Right forelimb (tissue), 1 donor: ENCODE results near the gene SPG21.

Experiments used
- DNase-seq: peaks from one replicate; pipeline ENCODE4 v3.0.0-alpha.2; 2018

The SPG21 gene

DNA sequence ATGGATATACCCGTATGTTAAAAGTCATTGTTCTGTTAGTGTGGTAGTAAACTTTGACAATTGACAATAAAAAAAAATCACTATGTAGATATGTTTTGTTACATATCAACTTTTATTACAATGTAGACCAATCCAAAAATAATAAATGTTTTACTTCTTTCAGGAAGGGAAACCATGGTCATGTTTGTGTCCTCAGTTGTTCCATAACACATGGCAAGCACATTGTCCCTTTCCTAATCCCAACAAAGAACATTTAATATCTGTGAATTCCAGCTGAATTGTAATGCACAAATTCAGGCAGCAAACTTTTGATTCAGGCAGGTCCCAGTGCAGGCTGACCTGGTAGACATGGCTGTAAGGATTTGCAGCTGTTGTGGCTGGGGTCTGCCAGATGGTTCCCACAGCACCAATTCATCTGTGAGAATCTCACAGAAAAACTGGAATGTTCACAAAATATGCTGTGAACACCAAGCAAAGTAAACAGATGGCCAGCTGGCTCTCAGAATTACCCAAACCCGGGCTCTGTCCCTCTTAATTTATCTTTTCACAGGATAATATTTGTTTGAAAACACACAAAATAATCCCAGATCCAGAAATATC lies 1.9 kb upstream of the SPG21 start:
- peak; percentile 70 for DNase-seq

DNA sequence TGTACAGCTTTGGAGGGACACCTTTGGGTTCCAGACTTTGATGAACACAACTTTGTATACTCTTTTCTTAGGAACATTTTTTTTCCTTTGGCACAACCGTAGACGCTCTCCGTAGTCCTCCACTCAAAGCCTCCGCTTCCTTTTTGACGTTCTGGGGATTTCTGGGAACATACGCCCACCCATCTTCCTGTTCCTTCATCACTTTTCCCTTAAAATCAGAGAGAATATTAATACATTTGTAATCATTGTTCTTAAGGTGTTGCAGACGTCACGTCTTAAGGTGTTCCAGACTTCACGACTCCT lies 405 bp upstream of the SPG21 start:
- no peak for DNase-seq

DNA sequence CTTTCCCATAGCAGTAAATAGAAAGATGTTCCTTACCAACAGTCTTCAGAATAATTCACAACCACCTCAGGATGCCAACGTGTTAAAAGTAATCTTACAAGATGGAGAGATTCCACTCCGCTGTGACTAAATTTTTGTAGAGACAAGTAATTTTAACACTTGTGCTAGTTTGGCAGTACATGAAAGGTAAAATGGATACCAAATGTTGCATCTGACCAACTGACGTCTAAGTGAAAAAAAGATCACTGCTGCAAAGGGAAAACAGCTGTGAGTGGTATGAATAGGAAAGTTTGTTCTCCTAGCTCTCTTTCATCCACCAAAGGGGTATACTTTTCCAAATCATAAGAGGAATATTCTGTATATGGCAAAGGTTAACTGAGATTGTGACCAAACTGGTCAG lies 2.6 kb downstream of the SPG21 start:
- no peak for DNase-seq

DNA sequence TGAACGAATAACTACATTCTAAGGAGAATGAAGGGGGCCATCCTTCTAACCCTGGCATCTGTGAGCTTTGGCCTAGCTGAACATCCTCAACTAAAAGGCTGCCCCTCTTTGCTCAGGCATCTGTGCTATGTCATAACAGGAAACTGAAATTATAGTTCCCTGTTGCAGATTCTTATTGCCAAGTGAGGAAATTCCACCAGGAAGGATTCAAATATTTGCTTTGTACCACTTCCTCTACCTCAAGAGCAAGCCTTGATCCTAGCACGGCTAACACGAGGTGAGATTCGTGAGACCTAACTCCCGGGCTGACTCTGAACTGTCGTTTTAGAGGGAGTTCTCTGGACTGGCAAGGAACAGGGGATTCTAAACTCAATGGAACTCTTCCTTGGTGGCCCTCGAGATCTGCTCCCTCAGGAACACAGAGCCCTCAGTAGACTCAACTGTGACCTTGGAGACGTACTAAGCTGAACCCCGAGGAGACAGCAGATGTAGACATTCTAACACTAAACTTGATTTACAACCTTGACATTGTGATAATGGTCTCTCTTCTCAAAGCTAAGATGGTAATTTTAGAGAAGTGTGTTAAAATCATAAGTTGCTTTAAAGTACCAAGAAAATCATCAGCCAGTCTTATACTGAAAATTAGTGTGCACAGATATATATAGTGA lies 4.2 kb downstream of the SPG21 start:
- DNase-seq = no peak

DNA sequence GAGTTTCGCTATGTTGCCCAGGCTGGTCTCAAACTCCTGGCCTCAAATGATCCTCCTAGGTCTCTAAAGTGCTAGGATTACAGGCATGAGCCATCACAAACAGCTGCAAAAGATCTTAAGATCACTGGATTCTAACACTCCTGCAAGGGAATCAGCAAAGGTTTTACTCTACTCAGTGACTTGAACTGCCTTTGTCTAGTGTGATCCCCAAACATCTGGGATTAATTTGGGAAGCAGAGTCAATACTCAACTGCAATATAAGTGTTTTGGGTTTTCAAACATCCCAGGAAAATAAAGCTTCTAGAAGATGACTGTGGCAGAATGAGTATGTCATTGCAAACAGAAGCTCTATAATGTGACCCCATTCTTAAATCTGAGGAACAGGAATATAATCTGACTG lies 7.2 kb downstream of the SPG21 start:
- DNase-seq = no peak

DNA sequence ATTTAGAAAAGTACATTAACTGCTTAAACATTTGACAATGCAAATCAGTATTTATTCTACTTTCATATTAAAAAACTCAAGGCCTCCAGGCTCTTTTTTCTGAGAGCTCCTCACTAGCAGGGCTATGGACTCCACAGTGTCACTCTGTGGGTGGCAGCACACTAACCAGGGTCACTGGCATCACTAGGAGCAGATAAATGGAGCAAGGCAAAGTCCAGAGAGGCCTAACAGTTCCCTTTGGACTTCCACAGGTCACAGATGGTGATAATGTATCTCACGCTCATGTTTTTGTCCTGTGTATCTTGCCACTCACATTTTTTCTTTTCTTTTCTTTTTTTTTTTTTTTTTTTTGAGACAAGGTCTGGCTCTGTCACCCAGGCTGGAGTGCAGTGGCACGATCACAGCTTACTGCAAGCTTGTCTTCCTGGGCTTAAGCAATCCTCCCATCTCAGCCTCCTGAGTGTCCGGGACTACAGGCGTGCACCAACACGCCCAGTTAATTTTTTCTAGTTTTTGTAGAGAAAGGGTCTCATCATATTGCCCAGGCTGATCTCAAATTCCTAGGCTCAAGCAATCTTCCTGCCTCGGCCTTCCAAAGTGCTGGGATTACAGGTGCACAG lies 7.8 kb downstream of the SPG21 start:
- no peak for DNase-seq

DNA sequence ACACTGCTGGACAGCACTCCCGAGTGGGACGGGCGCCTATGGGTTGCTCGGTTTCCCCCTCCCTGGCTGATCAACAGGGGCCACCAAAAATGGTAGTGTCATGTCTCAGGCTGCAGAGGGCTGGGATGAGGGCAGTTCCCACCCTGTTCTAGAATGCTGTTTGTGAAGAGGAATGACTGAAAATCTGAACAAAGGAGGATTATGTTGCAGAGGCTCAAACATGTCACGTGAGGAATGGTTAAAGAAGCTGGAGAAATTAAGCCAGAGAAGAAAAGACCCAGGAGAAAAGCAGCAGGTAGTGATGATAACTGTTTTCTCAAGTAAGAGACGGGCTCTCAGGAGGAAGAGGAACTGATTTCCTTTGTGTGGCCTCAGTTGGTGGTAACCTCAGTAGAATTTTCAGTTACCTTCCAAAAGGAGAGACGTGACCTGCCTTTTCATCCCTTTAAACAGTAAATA lies 10.4 kb downstream of the SPG21 start:
- DNase-seq = no peak

DNA sequence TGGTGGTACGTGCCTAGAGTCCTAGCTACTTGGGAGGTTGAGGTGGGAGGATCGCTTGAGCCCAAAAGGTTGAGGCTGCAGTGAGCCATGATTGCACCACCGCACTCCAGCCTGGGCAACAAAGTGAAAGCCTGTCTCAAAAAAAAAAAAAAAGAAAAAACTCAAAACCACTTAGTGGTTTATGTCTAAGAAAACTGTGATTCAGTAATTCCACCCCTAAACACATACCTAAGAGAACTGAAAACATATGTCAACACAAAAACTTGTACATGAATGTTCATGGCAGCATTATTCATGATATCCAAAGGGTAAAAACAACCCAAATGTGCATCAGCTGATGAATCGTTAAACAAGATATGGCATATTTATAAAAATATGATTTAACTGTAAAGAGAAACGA lies 14.3 kb downstream of the SPG21 start:
- no peak for DNase-seq

DNA sequence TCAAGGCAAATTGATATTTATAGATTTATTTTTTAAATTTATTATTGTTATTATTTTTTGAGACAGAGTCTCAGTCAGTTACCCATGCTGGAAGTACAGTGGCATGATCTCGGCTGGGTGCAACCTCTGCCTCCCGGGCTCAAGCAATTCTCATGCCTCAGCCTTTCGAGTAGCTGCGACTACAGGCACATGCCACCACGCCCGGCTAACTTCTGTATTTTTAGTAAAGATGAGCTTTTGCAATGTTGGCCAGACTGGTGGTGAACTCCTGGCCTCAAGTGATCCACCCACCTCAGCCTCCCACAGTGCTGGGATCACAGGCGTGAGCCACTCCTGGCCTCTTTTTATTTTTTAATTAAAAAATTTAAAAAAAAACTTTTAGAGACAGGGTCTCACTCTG lies 19.0 kb downstream of the SPG21 start:
- no peak for DNase-seq

DNA sequence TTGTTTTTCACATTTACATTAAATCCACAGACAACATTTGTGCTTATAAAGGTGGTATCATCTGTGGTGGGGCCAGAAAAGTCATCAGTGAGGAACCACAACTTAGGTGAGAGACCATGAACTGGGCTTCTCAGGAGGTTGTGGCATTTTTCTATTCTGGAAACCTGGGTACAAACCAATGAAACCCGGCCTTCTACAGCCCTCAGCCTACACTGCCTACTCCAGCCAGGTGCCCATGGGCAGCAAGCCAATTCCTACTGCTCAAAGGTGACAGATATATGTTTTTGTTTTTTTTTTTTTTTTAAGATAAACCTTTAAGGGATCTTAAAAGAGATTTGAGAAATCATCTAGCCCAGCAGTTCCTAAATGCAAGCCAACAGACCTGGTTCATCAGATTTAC lies 20.3 kb downstream of the SPG21 start:
- DNase-seq = no peak

DNA sequence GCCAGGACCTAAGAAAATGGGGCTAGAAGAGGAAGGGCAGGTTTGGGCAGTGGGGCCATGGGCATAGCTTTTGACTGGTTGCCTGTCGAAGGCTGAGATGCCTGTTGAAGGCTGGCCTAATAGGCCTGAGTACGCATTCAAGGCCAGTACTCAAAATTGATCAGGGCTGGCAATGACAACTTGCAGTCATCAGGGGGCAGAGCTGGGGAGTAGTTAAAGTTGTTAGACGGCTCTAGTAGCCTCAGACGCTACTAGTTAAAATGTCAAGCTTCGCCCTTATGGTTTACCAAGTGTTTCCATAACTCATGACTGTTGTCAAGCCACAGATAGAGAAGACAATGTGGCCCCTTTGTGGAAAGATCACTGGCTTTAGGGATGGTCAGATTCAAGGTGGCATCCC lies 28.7 kb downstream of the SPG21 start:
- no peak for DNase-seq

DNA sequence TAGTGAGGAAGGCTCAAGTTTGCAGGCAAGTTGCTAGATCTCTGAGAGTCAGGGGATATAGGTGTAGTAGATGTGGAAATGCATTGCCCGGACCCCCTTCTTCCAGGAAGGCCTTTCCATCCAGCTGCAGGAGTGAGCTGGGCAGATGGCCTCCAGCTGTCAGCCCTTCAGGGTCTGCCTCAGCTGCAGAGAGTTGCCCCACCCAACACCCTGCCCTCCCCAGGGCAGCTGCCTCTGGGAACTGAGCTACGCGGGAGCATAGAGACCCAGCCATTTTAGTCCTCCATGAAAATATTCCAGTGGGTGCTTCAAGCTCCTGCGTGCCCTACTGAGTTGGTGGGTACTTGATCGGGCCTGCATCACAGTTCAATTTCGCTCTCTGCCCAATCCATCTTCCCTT lies 29.6 kb downstream of the SPG21 start:
- no peak for DNase-seq

DNA sequence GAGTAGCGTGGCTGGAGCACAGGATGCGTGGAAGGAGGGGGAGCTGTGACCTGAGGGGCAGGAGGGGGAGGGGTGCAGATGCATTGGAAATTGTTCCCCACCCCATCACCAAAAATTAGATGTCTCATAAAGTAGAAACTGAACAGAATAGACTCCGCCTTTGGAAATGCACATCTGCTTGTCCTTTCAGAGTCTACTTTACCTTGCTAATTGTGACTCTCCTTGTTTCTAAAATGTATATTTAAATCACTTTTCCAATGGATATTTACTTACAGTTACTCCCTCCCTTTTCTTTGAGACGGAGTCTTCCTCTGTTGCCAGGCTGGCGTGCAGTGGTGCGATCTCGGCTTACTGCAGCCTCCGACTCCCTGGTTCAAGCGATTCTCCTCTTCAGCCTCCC lies 30.6 kb downstream of the SPG21 start:
- DNase-seq = no peak

DNA sequence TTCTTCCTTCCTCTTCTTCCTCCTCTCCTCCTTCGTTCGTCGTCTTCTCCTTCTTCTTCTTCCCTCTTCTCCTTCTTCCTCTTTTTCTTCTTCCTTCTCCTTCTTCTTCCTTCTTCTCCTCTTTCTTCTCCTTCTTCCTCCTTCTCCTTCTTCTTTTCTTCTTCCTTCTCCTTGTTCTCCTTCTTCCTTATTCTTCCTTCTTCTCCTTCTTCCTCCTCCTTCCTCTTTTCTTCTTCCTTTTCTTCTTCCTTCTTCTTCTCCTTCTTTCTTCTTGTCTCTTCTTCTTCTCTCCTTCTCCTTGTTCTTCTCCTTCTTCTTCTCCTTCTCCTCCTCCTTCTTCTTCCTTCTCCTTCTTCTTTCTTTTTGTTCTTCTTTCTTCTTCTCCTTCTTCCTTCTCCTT lies 35.3 kb downstream of the SPG21 start:
- DNase-seq = no peak

DNA sequence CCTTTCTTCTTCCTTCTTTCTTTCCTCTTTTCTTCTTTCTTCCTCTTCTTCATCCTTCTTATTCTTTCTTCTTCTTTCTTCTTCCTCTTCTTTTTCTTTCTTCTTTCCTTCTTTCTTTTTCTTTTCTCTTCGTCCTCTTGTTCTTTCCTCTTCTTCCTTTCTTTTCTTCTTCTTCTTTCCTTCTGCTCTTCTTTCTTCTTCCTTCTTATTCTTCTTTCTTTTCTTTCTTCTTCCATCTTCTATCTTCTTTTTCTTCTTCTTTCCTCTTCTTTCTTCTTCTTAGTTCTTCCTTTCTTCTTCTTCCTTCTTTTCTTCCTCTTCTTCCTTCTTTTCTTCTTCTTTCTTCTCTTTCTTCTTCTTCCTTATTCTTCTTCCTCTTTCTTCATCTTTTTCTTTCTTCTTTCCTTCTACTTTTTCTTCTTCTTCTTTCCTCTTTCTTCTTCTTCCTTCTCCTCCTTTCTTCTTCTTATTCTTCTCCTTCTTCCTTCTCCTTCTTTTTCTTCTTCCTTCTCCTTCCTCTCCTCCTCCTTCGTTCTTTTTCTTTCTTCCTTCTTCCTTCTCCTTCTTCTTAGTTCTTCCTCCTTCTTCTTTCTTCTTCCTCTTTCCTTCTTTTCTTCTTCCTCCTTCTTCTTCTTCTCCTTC lies 37.8 kb downstream of the SPG21 start:
- no peak for DNase-seq

DNA sequence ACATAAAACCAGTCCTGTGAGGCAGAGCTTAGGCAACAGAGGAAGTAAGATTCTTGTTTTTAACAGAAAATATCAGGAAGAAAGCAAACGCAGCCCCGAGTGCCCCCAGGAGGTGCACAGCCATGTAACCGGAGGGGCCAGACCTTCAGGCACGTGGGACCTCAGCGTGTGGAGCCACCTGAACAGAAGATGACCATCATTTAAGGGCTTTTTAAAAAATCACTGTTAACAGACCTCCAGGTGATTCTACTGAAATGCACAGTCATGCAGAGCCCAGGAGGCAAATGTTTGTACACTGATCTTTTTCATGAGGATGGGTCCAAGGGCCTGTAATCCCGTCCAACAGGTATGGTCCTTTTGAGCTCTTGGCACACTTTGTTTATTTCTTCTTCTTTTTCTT lies 38.8 kb downstream of the SPG21 start:
- DNase-seq = no peak

DNA sequence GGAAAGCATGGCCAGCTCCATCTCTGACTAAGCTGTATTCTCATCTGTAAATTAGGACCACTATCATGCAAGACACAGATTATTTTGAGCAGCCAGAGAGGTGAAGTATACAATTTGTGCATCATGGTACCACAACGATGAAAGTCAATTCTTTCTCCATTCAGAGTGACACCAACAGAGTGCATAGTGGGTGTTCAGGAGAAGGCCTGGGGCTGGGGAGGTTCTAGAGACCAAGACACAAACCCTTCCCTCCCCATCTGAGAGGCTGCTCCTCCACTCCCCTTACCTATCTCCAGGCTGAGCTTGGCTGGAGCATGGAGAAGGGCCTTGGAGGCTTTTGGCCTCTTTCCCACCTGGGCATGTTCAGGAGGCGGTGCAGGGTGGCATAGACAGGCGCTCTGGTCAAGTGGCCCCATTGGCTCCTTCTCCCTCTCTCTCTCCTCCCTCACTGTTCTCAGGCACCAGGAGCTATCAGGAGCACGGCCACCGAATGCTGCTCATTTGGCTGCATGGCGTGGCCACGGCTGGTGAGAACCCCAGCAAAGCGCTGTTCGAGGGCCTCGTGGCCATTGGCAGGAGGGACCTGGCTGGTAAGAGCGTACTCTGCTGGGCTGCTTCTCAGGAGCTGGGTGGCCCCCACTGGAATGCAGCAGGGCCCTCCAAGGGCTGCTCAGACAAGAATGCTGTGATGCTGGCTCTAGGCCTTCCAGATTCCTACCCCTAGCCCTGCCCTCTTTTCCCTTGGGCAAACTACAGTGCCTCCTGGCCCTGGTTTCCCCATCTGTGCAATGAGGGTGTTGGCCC lies 40.1 kb downstream of the SPG21 start:
- DNase-seq = no peak

DNA sequence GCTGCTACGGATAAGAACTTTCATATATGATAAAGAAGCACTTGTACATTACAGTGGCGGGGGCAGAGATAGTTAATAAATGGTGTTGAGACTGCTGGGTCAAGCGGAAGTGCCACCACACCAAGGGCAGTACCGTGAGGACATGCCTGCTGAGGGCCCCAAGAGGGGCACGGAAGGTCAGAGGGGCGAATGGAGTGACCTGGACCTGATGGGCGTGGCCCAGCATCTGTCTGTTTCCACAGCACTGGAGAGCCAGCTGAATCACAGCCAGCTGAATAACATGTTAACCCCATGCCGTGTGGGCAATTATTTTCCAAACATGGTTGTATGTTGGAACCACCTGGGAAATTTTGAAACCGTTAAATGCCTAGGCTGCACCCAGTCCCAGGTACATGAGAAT lies 40.8 kb downstream of the SPG21 start:
- no peak for DNase-seq

DNA sequence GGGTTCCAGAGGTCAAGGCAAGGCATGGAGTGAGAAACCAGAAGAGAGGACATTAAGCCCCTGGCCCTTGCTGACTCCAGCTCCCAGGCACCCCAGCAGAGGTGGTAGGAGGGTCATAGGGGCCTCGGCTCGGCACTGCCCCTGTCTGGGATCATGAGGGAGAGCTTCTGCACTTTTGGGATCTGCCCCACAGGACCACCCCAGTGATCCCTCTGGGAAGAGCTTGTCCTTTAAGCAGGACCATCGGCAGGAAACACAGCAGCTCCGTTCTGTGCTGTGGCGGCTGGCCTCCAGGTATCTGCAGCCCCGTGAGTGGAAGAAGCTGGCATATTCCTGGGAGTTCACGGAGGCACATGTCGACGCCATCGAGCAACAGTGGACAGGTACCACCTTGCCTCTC lies 42.5 kb downstream of the SPG21 start:
- DNase-seq = no peak

DNA sequence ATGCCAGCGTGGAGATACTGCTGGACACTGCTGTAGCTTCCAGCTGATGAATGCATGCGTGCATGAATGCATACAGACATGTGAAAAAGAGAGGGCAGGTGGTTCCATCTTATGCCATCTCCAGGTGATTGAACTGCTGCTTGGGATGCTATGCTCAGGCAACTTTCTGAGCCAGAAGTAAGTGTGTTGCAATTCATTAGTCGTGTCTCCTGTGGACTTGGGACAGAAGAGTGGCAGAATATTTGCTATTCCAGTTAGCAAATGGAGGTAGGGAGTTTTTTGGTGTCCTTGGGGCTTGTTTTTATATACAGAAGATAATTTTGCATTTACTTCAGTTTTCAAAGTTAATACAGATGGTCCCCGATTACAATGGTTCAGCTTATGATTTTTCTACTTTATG lies 44.8 kb downstream of the SPG21 start:
- no peak for DNase-seq

DNA sequence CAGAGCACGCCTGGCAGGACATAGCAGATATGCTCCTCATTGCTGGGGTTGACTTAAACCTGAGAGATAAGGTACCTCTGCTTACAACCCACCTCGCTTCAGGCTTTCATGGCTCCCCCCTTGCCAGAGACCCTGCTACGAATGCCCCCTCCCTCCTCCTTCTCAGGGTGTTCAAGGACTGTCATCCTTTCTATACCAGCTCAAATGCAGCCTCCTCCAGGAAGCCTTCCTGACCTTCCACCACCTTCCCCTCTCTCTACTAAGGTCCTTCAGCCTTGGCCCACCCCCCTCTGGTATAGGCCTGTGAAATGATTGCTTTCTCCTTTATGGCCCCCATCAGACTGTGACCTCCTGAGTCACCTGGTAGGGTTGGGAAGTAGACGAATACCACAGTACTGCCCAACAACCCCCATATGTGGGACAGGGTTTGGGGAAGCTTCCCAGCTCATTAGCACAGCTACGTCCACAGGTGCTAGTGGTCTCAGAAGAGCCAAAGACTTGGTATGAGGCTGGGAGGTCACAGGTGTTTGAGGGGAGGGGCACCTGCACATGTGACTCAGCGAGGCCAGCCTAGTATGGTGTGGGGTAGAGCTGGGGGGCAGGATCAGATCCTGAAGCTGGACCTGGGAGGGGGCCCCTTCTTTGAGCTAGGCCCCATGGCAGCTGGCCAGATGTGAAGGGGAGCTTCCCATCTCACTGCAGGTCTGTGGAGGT lies 46.0 kb downstream of the SPG21 start:
- DNase-seq = no peak

DNA sequence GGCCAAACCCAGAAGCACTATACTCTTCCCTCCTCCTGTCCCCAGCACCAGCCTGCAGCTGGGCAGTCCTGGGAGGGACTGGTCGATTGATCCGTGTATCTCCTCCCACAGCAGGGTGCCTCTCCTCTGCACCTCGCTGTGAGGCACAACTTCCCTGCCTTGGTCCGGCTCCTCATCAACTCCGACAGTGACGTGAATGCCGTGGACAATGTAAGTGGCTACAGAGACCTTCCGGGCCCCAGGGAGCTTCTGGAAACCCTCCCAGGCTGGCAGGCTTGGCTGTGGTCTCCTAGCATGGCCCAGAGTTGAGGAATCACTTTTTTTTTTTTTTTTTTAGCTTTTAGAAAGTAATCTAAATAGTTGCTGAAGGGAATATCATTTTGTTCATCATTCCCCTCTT lies 47.4 kb downstream of the SPG21 start:
- no peak for DNase-seq

DNA sequence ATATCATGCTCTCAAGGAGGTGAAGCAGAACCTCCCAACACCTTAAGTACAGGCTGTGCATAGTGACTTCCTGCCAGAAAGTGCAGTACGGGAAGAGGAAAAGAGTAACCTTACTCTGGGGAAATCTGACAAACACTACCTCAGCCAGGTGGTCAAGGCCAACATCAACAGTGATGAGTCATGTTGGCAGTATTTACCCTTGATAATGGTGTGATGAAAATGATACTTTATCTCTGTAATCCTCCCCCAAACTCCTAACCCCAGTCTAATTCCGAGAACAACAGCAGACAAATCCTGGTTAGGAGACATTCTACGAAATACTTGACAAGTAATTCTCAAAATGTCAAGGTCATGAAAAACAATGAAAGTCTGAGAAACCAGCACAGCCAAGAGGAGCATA lies 51.5 kb downstream of the SPG21 start:
- no peak for DNase-seq
